Activated CD4-positive, alpha-beta memory T cell treated with anti-CD3 and anti-CD28 coated beads, Interleukin-2, amount 10 ng/mL, durations not matched to agents 7 days and 5 days (primary cell): ENCODE results near the gene TUBG1. TPM values are rescaled to one million over a fixed set of nuclear protein-coding genes. Genes with fewer than 3 reads are reported as not detected.

ENCODE experiments used
- CTCF ChIA-PET: fragments of 350-600 bp; sonication (Branson Sonifier 250); formaldehyde crosslinking; loops from one replicate; lab custom pipeline; 2021; ENCODE audit warnings: antibody characterized with exemption, inconsistent platforms; lab: Charles Lee
- POLR2A ChIA-PET: fragments of 350-600 bp; sonication (Branson Sonifier 250); formaldehyde crosslinking; loops from one replicate; lab custom pipeline; 2021; ENCODE audit warnings: antibody characterized with exemption; lab: Charles Lee
- DNase-seq: peaks from one replicate; pipeline ENCODE4 v3.0.0-alpha.2; 2020
- H3K27ac Mint-ChIP-seq: one replicate; pipeline ENCODE4 v1.8.0; 2021; ENCODE audit warnings: mild to moderate bottlenecking, mixed read lengths
- H3K27me3 Mint-ChIP-seq: one replicate; pipeline ENCODE4 v1.8.0; 2021; ENCODE audit warnings: mixed read lengths
- H3K36me3 Mint-ChIP-seq: one replicate; pipeline ENCODE4 v1.8.0; 2021; ENCODE audit warnings: low read depth, mixed read lengths
- H3K4me1 Mint-ChIP-seq: one replicate; pipeline ENCODE4 v1.8.0; 2021; ENCODE audit warnings: mixed read lengths
- H3K4me3 Mint-ChIP-seq: one replicate; pipeline ENCODE4 v1.8.0; 2021; ENCODE audit warnings: mild to moderate bottlenecking, mixed read lengths
- H3K9me3 Mint-ChIP-seq: one replicate; pipeline ENCODE4 v1.8.0; 2021; ENCODE audit warnings: mixed read lengths
- total RNA-seq, 2 experiments: library from RNA; stranded (reverse); gene quantifications; one replicate each; pipeline ENCODE4 v1.2.3, GENCODE V29; 2021

Gene TUBG1
- total RNA-seq, 2 experiments from 2014 or later, result 53.3 to 56.3 TPM

DNA sequence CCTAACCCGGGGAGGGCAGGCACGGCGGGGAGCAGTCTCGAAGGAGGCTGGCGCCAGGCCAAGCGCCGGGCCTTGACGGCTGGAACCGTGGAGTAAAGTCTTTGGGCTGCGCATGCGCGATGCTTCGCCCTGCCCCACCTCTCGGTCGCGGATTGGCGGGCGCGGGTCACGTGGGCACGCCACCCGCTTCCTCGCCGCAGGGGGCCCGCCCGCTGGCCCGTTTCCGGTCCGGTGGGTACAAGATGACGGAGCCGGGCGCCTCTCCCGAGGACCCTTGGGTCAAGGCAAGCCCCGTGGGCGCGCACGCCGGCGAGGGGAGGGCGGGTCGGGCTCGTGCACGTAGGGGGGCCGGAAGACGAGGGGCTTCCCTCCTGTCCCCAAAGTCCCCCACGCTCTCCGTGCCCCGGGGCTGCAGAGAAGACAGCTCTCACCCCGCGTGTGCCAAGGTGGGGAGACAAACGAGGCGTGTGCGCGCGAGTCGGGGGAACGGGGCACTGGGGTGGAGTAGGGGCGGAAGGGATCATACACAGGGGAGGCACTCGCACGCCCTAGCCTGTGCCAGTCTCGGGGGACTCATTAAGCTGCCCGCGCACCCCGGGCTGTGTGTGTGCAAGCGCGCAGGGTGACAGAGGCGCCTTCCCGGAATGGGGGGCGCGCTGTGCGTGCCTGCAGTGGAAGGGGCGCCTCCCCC is 42.5 kb upstream of the TUBG1 start, which contains the start of gene MLX:
MLX (plus strand) TSS at position 218 of the 691 bp plus-strand sequence; CDS start at position 243, 25 bp downstream.
- peak within 1 kb of the TSS; percentile 92 for H3K4me3 Mint-ChIP-seq
- peak within 1 kb of the TSS; percentile 93 for H3K27ac Mint-ChIP-seq
- H3K36me3 Mint-ChIP-seq, result peaks cover 64% of the 10 kb centered on the region
- POLR2A ChIA-PET, result interaction anchor here (0.7 to 7.7 kb wide), 12 partner anchors 10 to 257 kb away, joined by 3 to 109 read pairs (median 5); partner anchors contain the start of genes BECN1, NAGLU, PLEKHH3 and PSMC3IP
- CTCF ChIA-PET, result interaction anchor here (0.9 to 3.8 kb wide), 3 partner anchors 10 to 263 kb away, joined by 5 to 37 read pairs (median 8); partner anchors contain the start of gene PSMC3IP
- no peaks in the 10 kb centered on the region for H3K9me3 Mint-ChIP-seq
- H3K27me3 Mint-ChIP-seq, result no peaks in the 10 kb centered on the region
- peak; percentile 93 for DNase-seq
- peaks cover 59% of the 10 kb centered on the region for H3K4me1 Mint-ChIP-seq

- ChIA-PET POLR2A (interaction anchor here (1.2 to 7.7 kb wide), 3 partner anchors 9 to 32 kb away, joined by 8 to 109 read pairs (median 23); partner anchors contain the start of genes NAGLU and PSMC3IP), CTCF (interaction anchor here (3.8 kb wide), 1 partner anchor 9 kb away, joined by 37 read pairs; the partner anchor contains the start of gene PSMC3IP)
- H3K36me3 Mint-ChIP-seq, result peaks cover 70% of the 10 kb centered on the region
- H3K27ac Mint-ChIP-seq, result peak overlapping the region; percentile 58
- peak overlapping the region; percentile 92 for H3K4me3 Mint-ChIP-seq
- no peaks in the 10 kb centered on the region for H3K9me3 Mint-ChIP-seq
- peaks cover 56% of the 10 kb centered on the region for H3K4me1 Mint-ChIP-seq
- DNase-seq, result no peak
- no peaks in the 10 kb centered on the region for H3K27me3 Mint-ChIP-seq
Observed at GRCh38 chr17:42568341-42569111, 41.0 kb upstream of the TUBG1 start.

- ChIA-PET POLR2A (interaction anchor here (0.6 kb wide), 1 partner anchor 380 kb away, joined by 3 read pairs; no protein-coding TSS in a partner anchor), CTCF (interaction anchor here (1.7 kb wide), 1 partner anchor 36 kb away, joined by 6 read pairs; the partner anchor contains the start of gene NAGLU)
- Mint-ChIP-seq H3K4me1 (peaks cover 65% of the 10 kb centered on the region), H3K27me3 (no peaks in the 10 kb centered on the region), H3K36me3 (peaks cover 75% of the 10 kb centered on the region), H3K9me3 (no peaks in the 10 kb centered on the region), H3K27ac (no peak overlapping the region), H3K4me3 (no peak overlapping the region)
- DNase-seq, result no peak
Observed at GRCh38 chr17:42571435-42572225, 37.9 kb upstream of the TUBG1 start.

DNA sequence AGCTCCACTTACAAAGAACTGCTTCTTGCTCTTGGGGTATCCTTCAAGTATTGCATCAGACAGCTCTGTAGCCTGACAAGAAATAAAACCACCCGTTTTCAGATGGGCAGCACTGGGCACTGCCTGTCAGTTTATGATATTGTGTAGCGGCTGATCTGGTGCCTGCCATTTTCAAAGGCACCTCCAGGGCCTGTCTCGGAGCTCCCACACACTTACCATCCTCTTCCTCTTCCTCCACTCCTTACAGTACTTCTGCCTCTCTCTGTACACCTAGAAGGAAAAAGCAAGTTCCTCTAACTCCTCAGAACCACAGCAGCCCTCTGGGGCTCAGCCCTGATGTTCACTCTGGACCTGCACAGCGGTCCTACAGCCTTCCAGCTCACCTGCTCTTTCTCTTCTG is 36.4 kb upstream of the TUBG1 start:
- Mint-ChIP-seq H3K4me3 (no peak overlapping the region), H3K9me3 (no peaks in the 10 kb centered on the region), H3K27me3 (no peaks in the 10 kb centered on the region), H3K27ac (peak overlapping the region; percentile 29), H3K36me3 (peaks cover 70% of the 10 kb centered on the region), H3K4me1 (peaks cover 64% of the 10 kb centered on the region)
- DNase-seq, result no peak
- ChIA-PET CTCF (interaction anchor here (0.9 to 1.7 kb wide), 2 partner anchors 37 to 526 kb away, joined by 5 to 6 read pairs; partner anchors contain the start of gene NAGLU), POLR2A (interaction anchor here (0.6 to 9.9 kb wide), 3 partner anchors 7 to 200 kb away, joined by 3 to 109 read pairs (median 5); partner anchors contain the start of genes COASY, MLX and VPS25)

GRCh38 chr17:42574463-42574862 is 35.0 kb upstream of the TUBG1 start:
- Mint-ChIP-seq H3K27ac (no peak overlapping the region), H3K9me3 (no peaks in the 10 kb centered on the region), H3K4me1 (peaks cover 60% of the 10 kb centered on the region), H3K27me3 (no peaks in the 10 kb centered on the region), H3K36me3 (peaks cover 65% of the 10 kb centered on the region), H3K4me3 (no peak overlapping the region)
- ChIA-PET CTCF (no interaction called here), POLR2A (interaction anchor here (9.9 kb wide), 1 partner anchor 9 kb away, joined by 109 read pairs; the partner anchor contains the start of genes COASY and MLX)
- no peak for DNase-seq

- DNase-seq, result no peak
- Mint-ChIP-seq H3K27me3 (no peaks in the 10 kb centered on the region), H3K4me3 (peak overlapping the region; percentile 96), H3K4me1 (peaks cover 49% of the 10 kb centered on the region), H3K36me3 (peaks cover 60% of the 10 kb centered on the region), H3K27ac (peak overlapping the region; percentile 61), H3K9me3 (no peaks in the 10 kb centered on the region)
- POLR2A ChIA-PET, result interaction anchor here (0.9 to 9.9 kb wide), 15 partner anchors 7 to 738 kb away, joined by 3 to 109 read pairs (median 7); partner anchors contain the start of genes BECN1, COASY, MLX and NAGLU
- CTCF ChIA-PET, result interaction anchor here (0.8 to 3.8 kb wide), 17 partner anchors 10 to 421 kb away, joined by 3 to 93 read pairs (median 12); partner anchors contain the start of genes BECN1, MLX, NAGLU and PSME3
Observed at GRCh38 chr17:42577140-42577531, 32.3 kb upstream of the TUBG1 start.

GRCh38 chr17:42577532-42578281 is 31.8 kb upstream of the TUBG1 start, which contains the start of gene PSMC3IP:
Gene PSMC3IP (minus strand): TSS chr17:42577729. CDS start chr17:42577686, 43 bp downstream.
- H3K36me3 Mint-ChIP-seq, result peaks cover 61% of the 10 kb centered on the region
- POLR2A ChIA-PET, result interaction anchor here (0.7 to 9.9 kb wide), 27 partner anchors 8 to 737 kb away, joined by 3 to 109 read pairs (median 6); partner anchors contain the start of genes BECN1, COASY, DNAJC7 and MLX

GRCh38 chr17:42578282-42578869 is 31.1 kb upstream of the TUBG1 start:
- peak overlapping the region; percentile 96 for H3K4me3 Mint-ChIP-seq
- no peaks in the 10 kb centered on the region for H3K27me3 Mint-ChIP-seq
- H3K27ac Mint-ChIP-seq, result peak overlapping the region; percentile 88
- POLR2A ChIA-PET, result interaction anchor here (0.7 to 9.9 kb wide), 26 partner anchors 8 to 737 kb away, joined by 3 to 109 read pairs (median 6); partner anchors contain the start of genes BECN1, COASY, DNAJC7 and MLX
- peaks cover 61% of the 10 kb centered on the region for H3K36me3 Mint-ChIP-seq
- peaks cover 43% of the 10 kb centered on the region for H3K4me1 Mint-ChIP-seq
- no peaks in the 10 kb centered on the region for H3K9me3 Mint-ChIP-seq
- DNase-seq, result peak; percentile 76
- CTCF ChIA-PET, result interaction anchor here (0.6 to 3.8 kb wide), 58 partner anchors 11 to 420 kb away, joined by 3 to 93 read pairs (median 4); partner anchors contain the start of genes BECN1, CAVIN1, CNTNAP1 and MLX

More at GRCh38 chr17:42577532-42578281, 31.8 kb upstream of the TUBG1 start, which contains the start of gene PSMC3IP:
- H3K27ac Mint-ChIP-seq, result peak within 1 kb of the TSS; percentile 88
- H3K4me3 Mint-ChIP-seq, result peak within 1 kb of the TSS; percentile 96
- peak; percentile 95 for DNase-seq
- no peaks in the 10 kb centered on the region for H3K9me3 Mint-ChIP-seq
- CTCF ChIA-PET, result interaction anchor here (0.5 to 3.8 kb wide), 57 partner anchors 10 to 599 kb away, joined by 3 to 93 read pairs (median 4); partner anchors contain the start of genes BECN1, CAVIN1, CNTNAP1 and MLX
- H3K27me3 Mint-ChIP-seq, result no peaks in the 10 kb centered on the region
- H3K4me1 Mint-ChIP-seq, result peaks cover 48% of the 10 kb centered on the region

DNA sequence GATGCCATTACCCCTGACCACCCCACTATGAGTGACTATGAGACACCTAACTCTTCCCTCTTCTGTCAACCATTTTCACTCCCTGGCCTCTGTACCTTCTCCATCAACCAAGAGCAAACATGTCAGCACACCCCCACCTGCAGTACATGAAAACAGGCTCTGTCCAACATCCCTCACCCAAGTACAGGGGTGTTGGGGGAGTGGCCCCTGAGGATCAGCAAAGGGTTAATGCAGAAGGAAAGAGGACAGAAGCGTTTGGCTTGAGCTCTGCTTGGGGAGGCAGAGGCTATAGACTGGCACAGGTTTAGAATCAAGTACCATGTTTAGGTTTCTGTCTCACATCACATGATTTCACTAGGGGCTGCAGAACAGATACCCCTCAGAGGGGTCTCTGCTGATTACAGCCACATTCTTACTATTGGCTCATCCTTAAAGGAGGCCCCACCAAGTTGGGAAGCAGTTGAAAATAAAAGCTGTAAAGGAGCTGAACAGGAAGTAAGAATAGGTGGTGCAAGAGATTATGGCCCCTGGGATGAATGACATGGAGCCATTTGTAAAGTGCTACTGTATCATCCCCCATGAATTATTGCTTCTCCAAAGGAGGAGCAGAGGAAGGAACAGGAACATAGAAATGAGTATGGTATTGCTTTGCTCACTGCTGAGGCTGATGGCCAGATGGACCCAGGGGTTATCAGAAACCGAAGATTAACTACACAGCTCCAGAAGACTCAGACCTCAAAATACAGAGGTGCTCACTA is 29.5 kb upstream of the TUBG1 start:
- H3K4me1 Mint-ChIP-seq, result peaks cover 33% of the 10 kb centered on the region
- H3K27me3 Mint-ChIP-seq, result no peaks in the 10 kb centered on the region
- POLR2A ChIA-PET, result interaction anchor here (9.9 kb wide), 1 partner anchor 14 kb away, joined by 109 read pairs; the partner anchor contains the start of genes COASY and MLX
- peak overlapping the region; percentile 11 for H3K4me3 Mint-ChIP-seq
- no peak for DNase-seq
- H3K36me3 Mint-ChIP-seq, result peaks cover 59% of the 10 kb centered on the region
- peak overlapping the region; percentile 5 for H3K27ac Mint-ChIP-seq
- H3K9me3 Mint-ChIP-seq, result no peaks in the 10 kb centered on the region
- CTCF ChIA-PET, result interaction anchor here (1.0 to 3.6 kb wide), 3 partner anchors 19 to 99 kb away, joined by 3 to 70 read pairs (median 62); partner anchors contain the start of genes RETREG3 and TUBG1
